ENCODE results near the gene TXNDC8. TPM values are rescaled to one million over a fixed set of nuclear protein-coding genes. Genes with fewer than 3 reads are reported as not detected.

Gene TXNDC8
- total RNA-seq, 1 donor from 2014 or later = not detected

DNA sequence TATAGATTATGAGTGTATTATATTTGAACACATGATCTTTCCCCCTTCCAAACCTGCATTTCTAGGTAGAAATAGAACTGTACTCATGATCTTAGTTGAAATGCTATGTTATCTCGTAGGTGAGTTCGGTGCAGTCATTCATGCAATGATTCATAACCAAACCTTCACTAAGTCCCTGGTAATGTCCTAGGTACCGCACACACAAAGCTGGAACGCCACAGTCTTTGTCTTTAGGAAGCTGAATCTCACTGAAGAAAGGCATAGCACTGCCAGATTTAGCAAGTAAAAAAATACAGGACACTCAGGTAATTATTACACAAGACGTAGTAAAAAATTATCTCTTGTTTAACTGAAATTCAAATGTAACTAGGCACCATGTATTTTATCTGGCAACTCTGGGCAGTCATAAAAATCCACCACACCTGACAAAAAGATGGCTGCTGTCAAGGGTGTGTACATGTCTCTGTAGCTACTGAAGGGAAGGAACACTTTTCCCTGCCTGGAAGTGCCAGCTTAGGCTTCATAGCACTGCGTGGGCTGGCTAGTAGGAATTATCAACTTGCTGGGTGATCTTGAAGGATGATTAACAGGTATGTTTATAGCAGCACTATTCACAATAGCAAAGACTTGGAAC, 53.3 kb downstream of the TXNDC8 start:
- TF ChIP-seq, protein P1, sequence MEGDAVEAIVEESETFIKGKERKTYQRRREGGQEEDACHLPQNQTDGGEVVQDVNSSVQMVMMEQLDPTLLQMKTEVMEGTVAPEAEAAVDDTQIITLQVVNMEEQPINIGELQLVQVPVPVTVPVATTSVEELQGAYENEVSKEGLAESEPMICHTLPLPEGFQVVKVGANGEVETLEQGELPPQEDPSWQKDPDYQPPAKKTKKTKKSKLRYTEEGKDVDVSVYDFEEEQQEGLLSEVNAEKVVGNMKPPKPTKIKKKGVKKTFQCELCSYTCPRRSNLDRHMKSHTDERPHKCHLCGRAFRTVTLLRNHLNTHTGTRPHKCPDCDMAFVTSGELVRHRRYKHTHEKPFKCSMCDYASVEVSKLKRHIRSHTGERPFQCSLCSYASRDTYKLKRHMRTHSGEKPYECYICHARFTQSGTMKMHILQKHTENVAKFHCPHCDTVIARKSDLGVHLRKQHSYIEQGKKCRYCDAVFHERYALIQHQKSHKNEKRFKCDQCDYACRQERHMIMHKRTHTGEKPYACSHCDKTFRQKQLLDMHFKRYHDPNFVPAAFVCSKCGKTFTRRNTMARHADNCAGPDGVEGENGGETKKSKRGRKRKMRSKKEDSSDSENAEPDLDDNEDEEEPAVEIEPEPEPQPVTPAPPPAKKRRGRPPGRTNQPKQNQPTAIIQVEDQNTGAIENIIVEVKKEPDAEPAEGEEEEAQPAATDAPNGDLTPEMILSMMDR (conservative IDR thresholded peaks at IDR 0.05; ENCODE audit: low read depth, low read length) = no peak
- peak overlapping the region; percentile 4 for H3K4me3 ChIP-seq (ENCODE audit: low read depth, low read length)
- DNase-seq (ENCODE audit: low read depth) = no peak

DNA sequence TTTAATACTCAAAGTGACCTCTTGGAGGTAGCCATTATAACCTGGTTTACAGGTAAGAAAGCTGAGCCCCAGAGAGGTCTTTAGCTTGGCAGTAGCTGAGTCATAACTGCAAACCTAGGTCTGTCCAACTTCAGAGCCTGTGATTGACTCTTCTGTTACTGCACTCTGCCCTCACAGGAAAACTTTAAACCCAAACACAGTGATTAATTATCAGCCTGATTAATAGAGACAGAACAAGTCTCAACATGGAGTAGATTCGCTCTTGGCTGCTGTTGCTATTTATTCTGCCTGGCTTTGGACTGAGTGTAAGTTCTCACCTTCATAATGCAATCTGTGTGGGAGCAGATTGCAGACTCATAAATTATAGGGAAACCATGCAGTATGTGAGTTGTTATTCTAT, 53.9 kb downstream of the TXNDC8 start:
- TF ChIP-seq, protein P1 (conservative IDR thresholded peaks at IDR 0.05; ENCODE audit: low read depth, low read length) = no peak
- DNase-seq (ENCODE audit: low read depth) = no peak
- peak overlapping the region; percentile 4 for H3K4me3 ChIP-seq (ENCODE audit: low read depth, low read length)

DNA sequence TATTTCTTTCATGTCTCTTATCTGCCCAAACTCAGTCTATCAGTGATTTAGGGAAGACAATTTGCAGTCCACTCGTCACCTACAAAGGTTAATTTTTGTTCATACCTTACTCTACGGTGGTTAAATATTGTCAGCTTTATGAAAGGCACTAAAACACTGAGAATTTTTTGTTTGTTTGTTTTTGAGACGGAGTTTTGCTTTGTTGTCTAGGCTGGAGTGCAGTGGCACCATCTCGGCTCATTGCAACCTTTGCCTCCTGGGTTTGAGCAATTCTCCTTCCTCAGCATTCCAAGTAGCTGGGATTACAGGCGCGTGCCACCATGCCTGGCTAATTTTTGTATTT, 55.0 kb downstream of the TXNDC8 start:
- TF ChIP-seq, protein P1 (conservative IDR thresholded peaks at IDR 0.05; ENCODE audit: low read depth, low read length) = no peak
- no peak for DNase-seq (ENCODE audit: low read depth)
- no peak overlapping the region for H3K4me3 ChIP-seq (ENCODE audit: low read depth, low read length)

DNA sequence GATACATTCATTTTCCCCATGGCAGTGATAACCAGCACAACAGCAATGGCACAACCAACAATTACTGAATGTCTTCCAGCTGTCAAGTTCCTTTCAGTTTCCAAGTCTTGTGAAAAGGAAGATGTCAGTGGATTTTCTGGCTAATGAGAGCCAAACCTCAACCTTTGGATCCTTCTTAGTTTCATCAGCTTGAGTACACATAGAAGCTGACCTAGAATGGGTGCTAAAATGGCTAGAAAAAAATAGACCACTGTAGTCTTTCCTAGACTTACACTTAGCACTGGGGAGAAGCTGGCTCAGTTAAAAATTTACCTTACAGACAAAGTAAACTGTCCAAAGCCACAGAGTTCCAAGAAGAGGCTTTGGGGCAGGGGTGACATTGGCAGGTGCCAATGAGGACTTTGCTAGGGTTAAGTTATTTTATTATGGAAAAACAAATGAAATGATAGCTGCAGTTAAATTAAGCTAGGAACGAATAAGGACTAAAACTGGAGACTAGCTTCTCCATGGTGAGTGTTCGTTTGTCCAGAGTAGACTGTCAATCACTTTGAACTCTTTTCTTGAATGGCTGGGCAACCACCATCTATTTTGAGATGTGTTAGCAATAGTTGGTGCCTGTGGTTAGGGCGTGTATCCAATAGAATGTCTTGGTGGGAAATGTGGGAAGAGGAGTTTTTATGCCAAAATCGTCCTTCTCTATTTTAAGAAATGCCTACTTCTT, 55.5 kb downstream of the TXNDC8 start:
- no peak for DNase-seq (ENCODE audit: low read depth)
- no peak overlapping the region for H3K4me3 ChIP-seq (ENCODE audit: low read depth, low read length)
- TF ChIP-seq, protein P1 (conservative IDR thresholded peaks at IDR 0.05; ENCODE audit: low read depth, low read length) = no peak

DNA sequence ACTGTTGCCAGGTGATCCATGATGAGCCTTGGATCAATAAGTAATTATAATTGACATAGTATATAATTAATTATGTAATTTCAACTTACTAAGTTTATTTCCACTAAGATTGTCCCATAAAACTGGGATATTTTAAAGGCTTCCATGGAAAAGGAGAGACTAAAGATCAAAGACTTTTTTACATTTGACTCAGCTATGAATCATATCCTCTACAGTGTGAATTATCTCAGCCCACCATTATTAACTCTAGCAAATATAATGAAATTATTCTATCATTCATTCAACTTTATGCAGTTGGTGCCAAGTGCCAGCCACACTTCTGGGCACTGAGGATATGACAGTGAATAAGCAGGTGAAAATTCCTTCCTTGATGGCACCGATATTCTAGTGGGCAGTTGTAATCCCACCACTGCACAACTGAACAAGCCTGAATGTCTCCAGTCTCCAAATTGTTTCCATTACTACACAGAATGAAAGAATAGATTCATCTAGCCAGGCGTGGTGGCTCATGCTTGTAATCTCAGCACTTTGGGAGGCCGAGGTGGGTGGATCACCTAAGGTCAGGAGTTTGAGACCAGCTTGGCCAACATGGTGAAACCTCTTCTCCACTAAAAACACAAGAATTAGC, 59.5 kb downstream of the TXNDC8 start:
- TF ChIP-seq, protein P1 (conservative IDR thresholded peaks at IDR 0.05; ENCODE audit: low read depth, low read length) = no peak
- DNase-seq (ENCODE audit: low read depth) = no peak
- H3K4me3 ChIP-seq (ENCODE audit: low read depth, low read length) = no peak overlapping the region

DNA sequence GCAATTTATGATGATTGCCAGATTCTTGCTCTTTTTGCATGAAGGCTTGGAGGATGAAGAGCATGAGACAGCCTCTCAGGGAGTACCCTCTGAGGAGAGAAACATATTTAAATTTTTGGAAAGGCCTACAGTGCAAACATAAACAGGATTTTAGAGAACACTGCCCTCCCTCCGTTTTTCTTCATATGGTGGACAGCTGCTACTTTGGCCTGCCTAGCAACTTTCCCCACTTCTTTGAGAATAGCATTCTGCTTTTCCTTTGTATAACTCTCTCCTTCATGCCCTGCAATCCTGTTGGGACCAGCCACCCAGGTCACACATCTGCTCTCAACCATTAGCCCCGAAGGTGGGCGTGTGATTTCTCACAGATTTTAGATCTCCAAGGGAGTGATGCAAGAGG, 60.9 kb downstream of the TXNDC8 start:
- DNase-seq (ENCODE audit: low read depth) = no peak
- TF ChIP-seq, protein P1 (conservative IDR thresholded peaks at IDR 0.05; ENCODE audit: low read depth, low read length) = no peak
- no peak overlapping the region for H3K4me3 ChIP-seq (ENCODE audit: low read depth, low read length)

Data from epithelial cell of proximal tubule (primary cell).